ENCODE data around the gene TGFBR3. TPM values are rescaled to one million over a fixed set of nuclear protein-coding genes. Genes with fewer than 3 reads are reported as not detected.

The TGFBR3 gene
- polyA plus RNA-seq, 1 experiment = 8.2 TPM

- ChIA-PET CTCF (interaction anchor here (1.0 kb wide), 1 partner anchor 257 kb away, joined by 3 read pairs; no protein-coding TSS in a partner anchor), POLR2A (no interaction called here)
- no peak for TF ChIP-seq CTCF (IDR thresholded peaks at IDR 0.05; ENCODE audit: insufficient read depth, low read depth, low read length)
These were observed 116.2 kb downstream of the TGFBR3 start for GRCh38 chr1:91769742-91770141.

GRCh38 chr1:91768786-91769725 is 116.9 kb downstream of the TGFBR3 start:
- TF ChIP-seq CTCF (IDR thresholded peaks at IDR 0.05; ENCODE audit: insufficient read depth, low read depth, low read length) = no peak
- POLR2A ChIA-PET = no interaction called here
- no peak for DNase-seq (ENCODE audit: low read depth)
- no peak overlapping the region for H3K4me3 ChIP-seq (ENCODE audit: low read depth, low read length)
- CTCF ChIA-PET = interaction anchor here (1.0 kb wide), 2 partner anchors 11 to 256 kb away, joined by 3 read pairs; no protein-coding TSS in a partner anchor
- no peaks in the 10 kb centered on the region for H3K27me3 ChIP-seq (ENCODE audit: control insufficient read depth, insufficient read depth, low read length)
- no peaks in the 10 kb centered on the region for H3K36me3 ChIP-seq (ENCODE audit: control insufficient read depth, insufficient read depth, low read length)

More at GRCh38 chr1:91769742-91770141, 116.2 kb downstream of the TGFBR3 start:
- DNase-seq (ENCODE audit: low read depth) = no peak
- H3K27me3 ChIP-seq (ENCODE audit: control insufficient read depth, insufficient read depth, low read length) = no peaks in the 10 kb centered on the region
- H3K4me3 ChIP-seq (ENCODE audit: low read depth, low read length) = no peak overlapping the region
- H3K36me3 ChIP-seq (ENCODE audit: control insufficient read depth, insufficient read depth, low read length) = no peaks in the 10 kb centered on the region

DNA sequence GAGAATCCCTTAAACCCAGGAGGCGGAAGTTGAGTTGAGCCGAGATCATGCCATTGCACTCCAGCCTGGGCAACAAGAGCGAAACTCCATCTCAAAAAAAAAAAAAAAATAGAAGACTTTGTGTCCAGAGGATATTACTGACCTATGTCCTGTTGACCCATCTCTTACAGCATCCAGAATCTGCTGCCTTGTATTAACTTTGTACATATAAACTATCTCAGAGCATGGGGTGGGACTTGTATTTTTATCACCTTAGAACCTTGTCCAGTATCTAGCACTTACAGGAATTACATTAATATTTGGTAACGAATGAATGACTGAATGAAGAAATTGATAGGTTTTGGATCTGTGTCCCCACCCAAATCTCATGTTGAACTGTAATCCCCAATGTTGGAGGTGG is 117.8 kb downstream of the TGFBR3 start:
- H3K36me3 ChIP-seq (ENCODE audit: control insufficient read depth, insufficient read depth, low read length) = no peaks in the 10 kb centered on the region
- POLR2A ChIA-PET = no interaction called here
- no peak overlapping the region for H3K4me3 ChIP-seq (ENCODE audit: low read depth, low read length)
- CTCF ChIA-PET = interaction anchor here (1.4 kb wide), 1 partner anchor 15 kb away, joined by 4 read pairs; no protein-coding TSS in a partner anchor
- TF ChIP-seq CTCF (IDR thresholded peaks at IDR 0.05; ENCODE audit: insufficient read depth, low read depth, low read length) = no peak
- H3K27me3 ChIP-seq (ENCODE audit: control insufficient read depth, insufficient read depth, low read length) = no peaks in the 10 kb centered on the region
- no peak for DNase-seq (ENCODE audit: low read depth)

GRCh38 chr1:91766883-91767282 is 119.1 kb downstream of the TGFBR3 start:
- no peak overlapping the region for H3K4me3 ChIP-seq (ENCODE audit: low read depth, low read length)
- no peak for DNase-seq (ENCODE audit: low read depth)
- H3K36me3 ChIP-seq (ENCODE audit: control insufficient read depth, insufficient read depth, low read length) = no peaks in the 10 kb centered on the region; the same call in 1 of the 2 replicates
- no peaks in the 10 kb centered on the region for H3K27me3 ChIP-seq (ENCODE audit: control insufficient read depth, insufficient read depth, low read length)
- ChIA-PET POLR2A (no interaction called here), CTCF (interaction anchor here (1.4 to 1.8 kb wide), 2 partner anchors 16 to 64 kb away, joined by 4 read pairs; no protein-coding TSS in a partner anchor)
- TF ChIP-seq CTCF (IDR thresholded peaks at IDR 0.05; ENCODE audit: insufficient read depth, low read depth, low read length) = no peak

DNA sequence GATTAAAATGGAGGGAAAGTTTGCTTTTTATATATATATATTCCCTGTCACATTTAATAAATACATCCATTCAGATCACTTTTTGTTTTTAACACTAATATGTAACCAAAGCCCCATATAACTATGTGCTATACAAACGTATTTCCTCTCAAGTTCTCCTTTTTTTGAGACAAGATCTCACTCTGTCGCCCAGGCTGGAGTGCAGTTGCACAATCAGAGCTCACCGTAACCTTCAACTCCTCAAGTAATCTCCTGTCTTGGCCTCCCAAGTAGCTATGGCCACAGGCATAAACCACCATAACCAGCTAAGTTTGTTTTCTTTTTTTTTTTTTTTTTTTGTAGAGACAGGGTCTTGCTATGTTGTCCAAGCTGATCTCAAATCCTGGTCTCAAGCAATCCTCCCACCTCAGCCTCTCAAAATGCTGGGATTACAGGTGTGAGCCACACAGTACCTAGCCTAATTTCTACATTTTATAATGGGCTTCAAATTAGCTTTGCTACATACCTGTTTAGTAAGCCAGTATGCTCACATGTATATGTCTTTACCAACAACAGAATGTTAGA is 120.0 kb downstream of the TGFBR3 start:
- CTCF ChIA-PET = interaction anchor here (1.8 kb wide), 1 partner anchor 64 kb away, joined by 4 read pairs; no protein-coding TSS in a partner anchor
- DNase-seq (ENCODE audit: low read depth) = no peak

More for the DNA sequence above, 120.0 kb downstream of the TGFBR3 start:
- POLR2A ChIA-PET = interaction anchor here (0.6 kb wide), 1 partner anchor 762 kb away, joined by 4 read pairs; no protein-coding TSS in a partner anchor
- Histone ChIP-seq H3K36me3 (ENCODE audit: control insufficient read depth, insufficient read depth, low read length) (no peaks in the 10 kb centered on the region; the same call in 1 of the 2 replicates), H3K4me3 (ENCODE audit: low read depth, low read length) (no peak overlapping the region), H3K27me3 (ENCODE audit: control insufficient read depth, insufficient read depth, low read length) (no peaks in the 10 kb centered on the region)
- TF ChIP-seq CTCF (IDR thresholded peaks at IDR 0.05; ENCODE audit: insufficient read depth, low read depth, low read length) = no peak
